ENCODE data around the gene TRIM72.
"Not testable (repeated sequence)": the region's sequence is repeated elsewhere in the genome, so short reads cannot be mapped to it uniquely, and the experiment has no call there.

Gene TRIM72

GRCh38 chr16:31265329-31266245, 51.7 kb downstream of the TRIM72 start:
- FAIRE-seq: no peak
- no peak for DNase-seq (ENCODE audit: insufficient read length, low spot score)
- TF ChIP-seq, protein P1, sequence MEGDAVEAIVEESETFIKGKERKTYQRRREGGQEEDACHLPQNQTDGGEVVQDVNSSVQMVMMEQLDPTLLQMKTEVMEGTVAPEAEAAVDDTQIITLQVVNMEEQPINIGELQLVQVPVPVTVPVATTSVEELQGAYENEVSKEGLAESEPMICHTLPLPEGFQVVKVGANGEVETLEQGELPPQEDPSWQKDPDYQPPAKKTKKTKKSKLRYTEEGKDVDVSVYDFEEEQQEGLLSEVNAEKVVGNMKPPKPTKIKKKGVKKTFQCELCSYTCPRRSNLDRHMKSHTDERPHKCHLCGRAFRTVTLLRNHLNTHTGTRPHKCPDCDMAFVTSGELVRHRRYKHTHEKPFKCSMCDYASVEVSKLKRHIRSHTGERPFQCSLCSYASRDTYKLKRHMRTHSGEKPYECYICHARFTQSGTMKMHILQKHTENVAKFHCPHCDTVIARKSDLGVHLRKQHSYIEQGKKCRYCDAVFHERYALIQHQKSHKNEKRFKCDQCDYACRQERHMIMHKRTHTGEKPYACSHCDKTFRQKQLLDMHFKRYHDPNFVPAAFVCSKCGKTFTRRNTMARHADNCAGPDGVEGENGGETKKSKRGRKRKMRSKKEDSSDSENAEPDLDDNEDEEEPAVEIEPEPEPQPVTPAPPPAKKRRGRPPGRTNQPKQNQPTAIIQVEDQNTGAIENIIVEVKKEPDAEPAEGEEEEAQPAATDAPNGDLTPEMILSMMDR (IDR thresholded peaks at IDR 0.05; ENCODE audit: insufficient read depth, missing control alignments): no peak

GRCh38 chr16:31267332-31268032, 53.6 kb downstream of the TRIM72 start:
- no peak for FAIRE-seq
- no peak for DNase-seq (ENCODE audit: insufficient read length, low spot score)
- TF ChIP-seq, protein P1 (IDR thresholded peaks at IDR 0.05; ENCODE audit: insufficient read depth, missing control alignments): no peak

GRCh38 chr16:31268033-31268365, 54.1 kb downstream of the TRIM72 start:
- DNase-seq (ENCODE audit: insufficient read length, low spot score) (no peak), FAIRE-seq (no peak)
- TF ChIP-seq, protein P1 (IDR thresholded peaks at IDR 0.05; ENCODE audit: insufficient read depth, missing control alignments): no peak

- DNase-seq (ENCODE audit: insufficient read length, low spot score) (no peak), FAIRE-seq (no peak)
- TF ChIP-seq, protein P1 (IDR thresholded peaks at IDR 0.05; ENCODE audit: insufficient read depth, missing control alignments): no peak
These were observed 55.0 kb downstream of the TRIM72 start for GRCh38 chr16:31268891-31269290.

DNA sequence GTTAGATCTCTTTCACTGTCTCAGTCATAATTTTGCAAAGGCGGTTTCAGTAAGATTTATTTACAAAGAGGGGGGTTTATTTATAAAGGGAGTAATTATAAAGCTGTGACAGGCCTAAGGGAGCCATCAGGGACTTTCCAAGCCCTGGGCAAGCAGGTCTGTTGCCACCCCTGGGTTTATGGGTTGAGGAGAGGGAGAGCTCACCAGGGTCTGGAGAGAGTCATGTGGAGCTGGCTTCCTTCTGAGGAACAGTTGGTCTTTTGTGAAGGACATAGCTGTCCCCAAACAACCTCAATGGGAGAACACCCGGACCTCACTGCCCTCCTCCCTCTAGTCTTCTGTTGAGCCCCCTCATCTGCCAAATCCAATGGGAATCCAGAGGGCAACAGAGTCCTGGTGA, 55.6 kb downstream of the TRIM72 start:
- FAIRE-seq (no peak), DNase-seq (ENCODE audit: insufficient read length, low spot score) (no peak)
- TF ChIP-seq, protein P1 (IDR thresholded peaks at IDR 0.05; ENCODE audit: insufficient read depth, missing control alignments): no peak

- FAIRE-seq; DNase-seq (ENCODE audit: insufficient read length, low spot score): not testable (repeated sequence)
These were observed 56.1 kb downstream of the TRIM72 start for GRCh38 chr16:31269973-31270372.

DNA sequence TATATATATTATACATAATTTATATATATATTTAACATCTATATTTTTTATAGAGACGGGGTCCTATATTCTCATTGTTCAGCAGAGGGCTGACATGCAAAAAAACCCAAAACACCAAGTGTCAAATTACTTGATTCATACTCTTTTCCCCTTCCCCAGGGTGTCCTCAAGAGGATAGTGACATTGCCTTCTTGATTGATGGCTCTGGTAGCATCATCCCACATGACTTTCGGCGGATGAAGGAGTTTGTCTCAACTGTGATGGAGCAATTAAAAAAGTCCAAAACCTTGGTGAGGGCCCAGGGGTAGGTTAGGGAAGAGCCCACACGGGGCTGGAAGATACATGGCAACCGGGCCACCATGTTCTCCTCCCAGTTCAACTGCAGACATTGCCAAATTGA, 56.9 kb downstream of the TRIM72 start:
- DNase-seq (ENCODE audit: insufficient read length, low spot score): no peak
- no peak for FAIRE-seq
- TF ChIP-seq, protein P1 (IDR thresholded peaks at IDR 0.05; ENCODE audit: insufficient read depth, missing control alignments): no peak
